ENCODE data around the gene LCTL. TPM values are rescaled to one million over a fixed set of nuclear protein-coding genes. Genes with fewer than 3 reads are reported as not detected.

The LCTL gene
- total and polyA plus RNA-seq, 2 of the 8 experiments (the other 6 are each of a cell fraction or from before 2014, with no cell fraction given), result 5.5 to 6.2 TPM

DNA sequence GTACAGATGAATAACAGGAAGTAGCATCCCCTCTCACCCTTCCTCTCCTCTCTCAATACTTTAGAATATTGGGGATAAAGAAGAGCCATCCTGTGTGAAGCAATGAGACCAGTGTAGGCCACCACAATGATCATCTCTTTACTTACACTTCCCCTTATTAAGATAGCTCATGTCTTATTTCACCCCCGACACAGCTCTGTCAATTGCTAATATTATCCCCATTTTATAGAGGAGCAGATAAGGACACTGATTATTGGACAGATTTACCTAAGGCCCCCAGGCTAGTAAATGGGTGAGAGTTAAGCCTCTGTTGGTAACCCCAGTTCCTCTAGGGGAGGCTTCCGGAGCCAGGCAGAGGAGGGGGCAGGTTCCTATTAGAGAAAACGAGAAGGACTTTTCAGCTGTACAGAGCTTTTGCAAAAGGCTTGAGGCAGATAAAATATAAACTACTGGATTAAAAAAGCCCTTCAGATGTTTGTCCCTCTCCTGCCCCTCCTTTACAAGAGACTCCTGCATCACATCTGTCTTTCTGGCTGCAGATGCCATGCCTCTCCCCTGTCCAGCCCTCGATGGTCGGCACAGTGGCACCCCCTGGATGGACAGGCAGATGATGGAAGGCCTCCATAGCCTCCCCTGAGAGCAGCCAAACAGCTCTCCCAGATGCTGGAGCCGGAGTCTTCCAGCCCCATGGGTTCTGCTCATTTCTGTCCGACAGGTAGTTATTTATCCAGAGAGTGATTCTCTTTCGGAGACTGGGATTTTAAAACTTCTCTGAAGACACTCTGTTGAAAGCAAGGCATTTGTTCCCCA is 49.4 kb upstream of the LCTL start (continued):
- TF ChIP-seq RBBP5 (IDR thresholded peaks at IDR 0.05; ENCODE audit: borderline replicate concordance, low read depth, low read length) (no peak), TAF1 (IDR thresholded peaks at IDR 0.05; ENCODE audit: low read depth, low read length) (no peak), EGR1 (IDR thresholded peaks at IDR 0.05; ENCODE audit: borderline replicate concordance, low read depth, low read length) (no peak), YY1 (IDR thresholded peaks at IDR 0.05; ENCODE audit: low read depth, low read length) (no peak), EP300 (IDR thresholded peaks at IDR 0.05; ENCODE audit: borderline replicate concordance in 1 of 2, low read depth in 2 of 2, low read length in 2 of 2) (no peak), MAX (IDR thresholded peaks at IDR 0.05) (no peak)

All from H1 (cell line).